ENCODE results near the gene EPS8L1.
A peak's percentile ranks its signal among the peaks of the same experiment; 100 is the strongest.
"Not testable (repeated sequence)": the region's sequence is repeated elsewhere in the genome, so short reads cannot be mapped to it uniquely, and the experiment has no call there.

Gene EPS8L1

GRCh38 chr19:55094456-55095259, 19.0 kb downstream of the EPS8L1 start:
- no peak for DNase-seq (ENCODE audit: low spot score)

GRCh38 chr19:55095260-55096060, 19.8 kb downstream of the EPS8L1 start:
- DNase-seq (ENCODE audit: low spot score) = no peak

DNA sequence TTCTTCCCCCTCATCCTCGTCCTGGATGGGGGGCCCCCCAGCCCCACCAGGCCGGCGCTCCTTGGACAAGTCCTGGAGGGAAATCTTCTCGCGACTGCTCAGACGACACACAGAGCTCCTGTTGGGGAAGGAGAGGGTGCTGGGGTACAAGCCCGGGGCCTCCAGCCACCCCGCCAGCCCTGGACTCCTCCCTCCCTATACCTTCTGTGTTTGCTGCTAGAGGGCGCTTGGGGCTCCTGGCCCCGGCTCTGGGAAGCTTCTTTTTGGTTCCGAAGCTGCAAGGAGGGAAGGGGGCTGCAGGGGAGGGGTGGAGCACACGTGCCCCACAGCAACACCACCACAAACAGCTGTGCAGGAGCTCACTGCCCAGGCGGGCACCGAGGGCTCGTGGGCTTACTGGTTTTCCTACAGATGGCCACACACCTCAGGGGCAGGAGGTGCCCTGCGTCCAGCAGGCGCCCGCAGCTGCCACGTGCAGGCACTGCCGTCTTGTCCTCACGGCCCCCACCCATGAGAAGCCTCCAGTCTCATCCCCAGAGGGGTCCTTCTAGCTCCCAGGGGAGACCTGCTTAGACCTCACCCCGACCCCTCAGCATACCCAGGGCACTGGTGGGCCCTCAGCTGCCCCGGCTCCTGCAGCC, 20.5 kb downstream of the EPS8L1 start:
- DNase-seq (ENCODE audit: low spot score) = no peak

GRCh38 chr19:55097864-55098715, 22.4 kb downstream of the EPS8L1 start:
- no peak for DNase-seq (ENCODE audit: low spot score)

- no peak for DNase-seq (ENCODE audit: low spot score)
Observed at GRCh38 chr19:55098716-55099556, 23.3 kb downstream of the EPS8L1 start.

DNA sequence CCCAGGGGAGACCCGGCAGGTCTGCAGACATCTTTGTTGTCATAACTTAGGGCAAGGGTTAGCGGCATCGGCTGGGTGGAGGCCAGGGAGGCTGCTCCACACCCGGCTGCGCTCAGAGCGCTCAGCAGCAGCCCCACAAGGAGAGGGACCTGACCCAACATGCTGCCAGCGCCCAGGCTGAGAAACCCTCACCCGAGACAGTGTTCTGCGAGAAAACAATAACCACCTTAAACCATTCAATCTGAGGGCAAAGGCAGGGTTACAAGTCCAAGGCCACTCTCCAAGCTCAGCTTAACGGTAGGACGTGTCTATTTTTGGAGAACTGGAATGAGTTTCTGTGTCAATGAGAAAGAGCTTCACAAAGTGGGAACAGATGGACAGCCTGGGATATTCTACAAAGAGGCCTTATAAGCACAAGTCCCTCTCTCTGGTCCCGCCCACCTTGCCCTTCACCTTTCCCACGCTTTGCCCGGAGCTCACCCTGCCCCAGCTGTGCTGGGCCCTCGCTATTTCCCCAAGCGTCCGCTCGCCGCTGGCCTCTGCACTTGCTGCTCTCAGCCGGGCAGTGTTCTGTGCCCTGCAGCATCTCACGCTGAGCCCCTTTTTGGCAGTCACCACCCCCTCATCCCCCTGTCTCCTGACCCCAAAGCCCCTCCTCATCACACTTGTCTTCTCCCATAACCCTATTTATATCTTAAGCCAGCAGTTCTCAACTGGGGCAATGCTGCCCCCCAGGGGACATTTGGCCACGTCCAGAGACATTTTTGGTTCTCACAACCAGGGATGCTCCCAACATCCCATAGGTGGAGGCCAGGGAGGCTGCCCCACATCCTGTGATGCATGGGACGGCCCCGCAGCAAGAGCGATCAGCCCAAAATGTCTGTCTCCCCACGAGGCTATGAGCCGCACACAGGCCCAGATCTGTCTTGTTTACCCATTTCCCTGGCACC, 24.2 kb downstream of the EPS8L1 start:
- DNase-seq (ENCODE audit: low spot score) = no peak

DNA sequence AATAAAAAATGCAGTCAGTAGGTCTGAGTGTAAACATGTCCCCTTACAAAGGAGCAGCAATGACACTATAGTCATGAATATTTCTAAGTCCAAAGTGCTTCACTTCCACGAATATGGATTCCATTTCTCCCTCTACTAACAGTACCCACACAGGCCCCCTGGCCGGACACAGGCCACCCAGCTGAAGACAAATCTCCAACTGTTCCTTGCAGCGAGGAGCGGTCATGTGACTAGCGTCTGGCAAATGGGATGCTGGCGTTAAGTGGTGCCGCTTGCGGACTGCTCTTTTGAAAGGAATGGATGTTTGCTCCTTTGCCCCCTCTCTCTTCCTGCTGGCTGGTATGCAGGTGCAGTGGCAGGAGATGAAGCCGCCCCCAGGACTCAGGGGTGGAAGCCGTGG, 25.6 kb downstream of the EPS8L1 start:
- DNase-seq (ENCODE audit: low spot score) = no peak

DNA sequence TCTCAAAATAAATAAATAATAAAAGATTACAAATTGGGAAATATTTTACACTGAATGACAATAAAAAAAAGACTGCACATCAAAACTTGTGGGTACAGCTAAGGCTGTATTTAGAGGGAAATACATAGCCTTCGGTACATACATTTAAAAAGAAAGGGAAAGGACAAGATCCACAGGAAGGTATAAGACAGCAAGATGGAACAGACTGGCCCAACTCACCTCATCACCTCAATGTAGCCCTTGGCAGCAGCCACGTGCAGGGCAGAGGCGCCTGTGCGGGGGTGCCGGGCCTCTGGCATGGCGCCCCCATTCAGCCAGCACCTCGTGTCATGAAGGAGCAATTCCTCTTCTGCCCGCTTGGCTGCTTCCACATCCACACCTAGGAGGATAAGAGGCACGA, 27.5 kb downstream of the EPS8L1 start:
- DNase-seq (ENCODE audit: low spot score) = no peak

DNA sequence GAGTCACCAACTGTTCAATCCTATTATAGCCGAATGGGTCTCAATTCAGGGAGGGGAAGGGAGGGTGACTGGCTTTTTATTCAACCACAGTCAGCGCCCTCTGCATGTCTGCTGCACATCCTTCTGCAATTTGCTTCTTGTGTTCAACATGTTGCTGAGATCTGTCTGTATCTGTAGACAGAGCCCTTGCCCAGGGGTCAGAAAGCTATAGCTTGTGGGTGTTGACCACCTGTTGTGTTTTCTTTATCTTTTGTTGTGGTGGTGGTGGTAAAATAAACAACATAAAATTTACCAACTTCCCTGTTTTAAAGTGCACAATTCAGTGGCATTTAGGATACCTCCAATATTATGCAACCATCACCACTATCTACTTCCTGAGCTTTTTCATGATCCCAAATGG, 29.6 kb downstream of the EPS8L1 start:
- no peak for DNase-seq (ENCODE audit: low spot score)

GRCh38 chr19:55106591-55106990, 30.9 kb downstream of the EPS8L1 start:
- DNase-seq (ENCODE audit: low spot score) = no peak

- not testable (repeated sequence) for DNase-seq (ENCODE audit: low spot score)
Observed at GRCh38 chr19:55107252-55107651, 31.6 kb downstream of the EPS8L1 start.

GRCh38 chr19:55109527-55110291, 34.0 kb downstream of the EPS8L1 start:
- no peak for DNase-seq (ENCODE audit: low spot score)

GRCh38 chr19:55111238-55111831, 35.7 kb downstream of the EPS8L1 start:
- DNase-seq (ENCODE audit: low spot score) = no peak

GRCh38 chr19:55112246-55112776, 36.6 kb downstream of the EPS8L1 start:
- DNase-seq (ENCODE audit: low spot score) = no peak

DNA sequence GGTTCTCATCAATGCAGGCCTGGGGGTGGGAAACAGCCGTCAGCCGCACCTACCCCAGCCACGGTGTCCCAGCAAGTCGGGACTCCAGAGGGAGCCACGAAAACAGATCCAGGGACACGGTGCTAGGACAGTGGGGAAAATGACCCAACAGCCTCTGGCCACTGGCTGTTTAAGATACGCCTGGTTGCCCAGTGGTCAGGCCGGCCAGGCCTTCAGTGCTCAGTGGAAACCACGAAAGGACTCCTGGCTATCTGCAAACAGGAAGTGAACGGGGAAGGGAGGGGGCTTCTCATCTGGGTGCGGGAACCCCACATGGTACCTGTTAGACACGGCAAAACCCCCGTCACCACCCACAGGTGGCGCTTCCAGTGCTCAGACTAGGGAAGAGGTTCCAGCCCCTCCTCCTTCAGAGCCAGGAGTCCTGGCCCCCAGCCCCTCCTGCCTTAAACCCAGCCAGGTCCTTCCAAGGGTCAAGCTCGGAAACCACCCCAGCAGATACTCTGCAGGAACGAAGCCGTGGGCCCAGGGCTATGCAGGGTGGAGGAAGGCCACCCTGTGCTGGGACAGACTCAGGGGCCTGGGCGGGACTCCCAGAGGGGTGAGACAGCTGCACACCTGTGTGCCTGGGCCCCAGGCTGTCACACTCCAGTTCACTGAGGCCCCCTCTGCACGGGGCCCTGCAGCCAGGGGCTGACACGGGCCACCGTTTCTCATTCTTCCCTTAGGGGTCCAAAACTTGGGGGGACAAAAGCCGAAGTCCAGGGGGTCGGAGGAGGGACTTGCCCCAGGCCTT, 37.3 kb downstream of the EPS8L1 start:
- peak; percentile 84 for DNase-seq (ENCODE audit: low spot score)

GRCh38 chr19:55113570-55114039, 37.9 kb downstream of the EPS8L1 start:
- peak; percentile 78 for DNase-seq (ENCODE audit: low spot score)

DNA sequence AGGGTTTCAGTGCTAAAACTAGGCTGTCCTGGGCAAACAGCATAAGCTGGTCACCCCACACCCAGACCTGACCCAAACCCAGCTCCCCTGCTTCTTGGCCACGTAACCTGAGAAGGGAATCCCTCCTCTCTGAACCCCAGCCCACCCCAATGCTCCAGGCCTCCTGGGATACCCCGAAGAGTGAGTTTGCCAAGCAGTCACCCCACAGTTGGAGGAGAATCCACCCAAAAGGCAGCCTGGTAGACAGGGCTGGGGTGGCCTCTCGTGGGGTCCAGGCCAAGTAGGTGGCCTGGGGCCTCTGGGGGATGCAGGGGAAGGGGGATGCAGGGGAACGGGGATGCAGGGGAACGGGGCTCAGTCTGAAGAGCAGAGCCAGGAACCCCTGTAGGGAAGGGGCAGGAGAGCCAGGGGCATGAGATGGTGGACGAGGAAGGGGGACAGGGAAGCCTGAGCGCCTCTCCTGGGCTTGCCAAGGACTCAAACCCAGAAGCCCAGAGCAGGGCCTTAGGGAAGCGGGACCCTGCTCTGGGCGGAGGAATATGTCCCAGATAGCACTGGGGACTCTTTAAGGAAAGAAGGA, 39.0 kb downstream of the EPS8L1 start:
- DNase-seq (ENCODE audit: low spot score) = no peak
